ENCODE data around the gene ZNF236. TPM values are rescaled to one million over a fixed set of nuclear protein-coding genes. Genes with fewer than 3 reads are reported as not detected.

The ZNF236 gene
- total and polyA plus RNA-seq, 2 donors (not counting 1 experiment from before 2014, with no cell fraction given): 2.9 to 8.4 TPM

- Histone ChIP-seq H3K27me3 (ENCODE audit: control insufficient read depth, insufficient read depth, low read length) (peaks cover 3% of the 10 kb centered on the region), H3K9ac (ENCODE audit: insufficient read depth, low read length) (no peak overlapping the region), H2AFZ (ENCODE audit: low read length) (no peak overlapping the region), H4K20me1 (ENCODE audit: control insufficient read depth, extremely low read depth, insufficient read depth, low read length) (no peaks in the 10 kb centered on the region), H3K79me2 (ENCODE audit: control insufficient read depth, insufficient read depth, low read length) (no peaks in the 10 kb centered on the region), H3K4me2 (ENCODE audit: extremely low read depth, insufficient read depth, low read length) (no peak overlapping the region), H3K4me1 (ENCODE audit: control insufficient read depth, extremely low read depth, insufficient read depth, low read length) (no peaks in the 10 kb centered on the region), H3K9me3 (ENCODE audit: control insufficient read depth, insufficient read depth, low read depth, low read length) (no peaks in the 10 kb centered on the region), H3K4me3 (replicated peaks in 1 of 4; ENCODE audit: control extremely low read depth in 1 of 4, insufficient read depth in 1 of 4, low read depth in 3 of 4, low read length in 4 of 4) (no peak overlapping the region), H3K36me3 (ENCODE audit: control insufficient read depth, insufficient read depth, low read length) (no peaks in the 10 kb centered on the region), H3K27ac (ENCODE audit: insufficient read depth, low read length) (no peak overlapping the region)
- DNase-seq (ENCODE audit: low read depth in 2 of 2): no peak
- TF ChIP-seq CTCF (conservative IDR thresholded peaks at IDR 0.05 in 1 of 2, IDR thresholded peaks at IDR 0.05 in 1 of 2; ENCODE audit: low read depth in 1 of 2, low read length in 2 of 2): no peak
- no peak for TF ChIP-seq EZH2 (IDR thresholded peaks at IDR 0.05; ENCODE audit: low read length, missing control alignments)
These were observed 171.2 kb downstream of the ZNF236 start for GRCh38 chr18:76993573-76993972.

GRCh38 chr18:76994086-76994654 is 171.8 kb downstream of the ZNF236 start:
- H3K27ac ChIP-seq (ENCODE audit: insufficient read depth, low read length): no peak overlapping the region
- TF ChIP-seq EZH2 (IDR thresholded peaks at IDR 0.05; ENCODE audit: low read length, missing control alignments) (no peak), CTCF (conservative IDR thresholded peaks at IDR 0.05 in 1 of 2, IDR thresholded peaks at IDR 0.05 in 1 of 2; ENCODE audit: low read depth in 1 of 2, low read length in 2 of 2) (no peak)
- no peak for DNase-seq (ENCODE audit: low read depth in 2 of 2)
- H3K79me2 ChIP-seq (ENCODE audit: control insufficient read depth, insufficient read depth, low read length): no peaks in the 10 kb centered on the region
- no peak overlapping the region for H3K9ac ChIP-seq (ENCODE audit: insufficient read depth, low read length)
- no peak overlapping the region for H3K4me3 ChIP-seq (replicated peaks in 1 of 4; ENCODE audit: control extremely low read depth in 1 of 4, insufficient read depth in 1 of 4, low read depth in 3 of 4, low read length in 4 of 4)
- H3K9me3 ChIP-seq (ENCODE audit: control insufficient read depth, insufficient read depth, low read depth, low read length): no peaks in the 10 kb centered on the region
- no peaks in the 10 kb centered on the region for H3K36me3 ChIP-seq (ENCODE audit: control insufficient read depth, insufficient read depth, low read length)
- no peaks in the 10 kb centered on the region for H4K20me1 ChIP-seq (ENCODE audit: control insufficient read depth, extremely low read depth, insufficient read depth, low read length)
- no peak overlapping the region for H3K4me2 ChIP-seq (ENCODE audit: extremely low read depth, insufficient read depth, low read length)
- H2AFZ ChIP-seq (ENCODE audit: low read length): no peak overlapping the region
- H3K4me1 ChIP-seq (ENCODE audit: control insufficient read depth, extremely low read depth, insufficient read depth, low read length): no peaks in the 10 kb centered on the region
- H3K27me3 ChIP-seq (ENCODE audit: control insufficient read depth, insufficient read depth, low read length): peaks cover 3% of the 10 kb centered on the region

GRCh38 chr18:76995896-76996295 is 173.5 kb downstream of the ZNF236 start:
- Histone ChIP-seq H3K4me3 (replicated peaks in 1 of 4; ENCODE audit: control extremely low read depth in 1 of 4, insufficient read depth in 1 of 4, low read depth in 3 of 4, low read length in 4 of 4) (no peak overlapping the region), H3K27me3 (ENCODE audit: control insufficient read depth, insufficient read depth, low read length) (no peaks in the 10 kb centered on the region), H3K79me2 (ENCODE audit: control insufficient read depth, insufficient read depth, low read length) (no peaks in the 10 kb centered on the region), H4K20me1 (ENCODE audit: control insufficient read depth, extremely low read depth, insufficient read depth, low read length) (no peaks in the 10 kb centered on the region), H3K9ac (ENCODE audit: insufficient read depth, low read length) (no peak overlapping the region), H3K4me2 (ENCODE audit: extremely low read depth, insufficient read depth, low read length) (no peak overlapping the region), H3K27ac (ENCODE audit: insufficient read depth, low read length) (no peak overlapping the region), H3K4me1 (ENCODE audit: control insufficient read depth, extremely low read depth, insufficient read depth, low read length) (no peaks in the 10 kb centered on the region), H3K36me3 (ENCODE audit: control insufficient read depth, insufficient read depth, low read length) (no peaks in the 10 kb centered on the region), H3K9me3 (ENCODE audit: control insufficient read depth, insufficient read depth, low read depth, low read length) (no peaks in the 10 kb centered on the region), H2AFZ (ENCODE audit: low read length) (no peak overlapping the region)
- no peak for DNase-seq (ENCODE audit: low read depth in 2 of 2)
- TF ChIP-seq CTCF (conservative IDR thresholded peaks at IDR 0.05 in 1 of 2, IDR thresholded peaks at IDR 0.05 in 1 of 2; ENCODE audit: low read depth in 1 of 2, low read length in 2 of 2) (no peak), EZH2 (IDR thresholded peaks at IDR 0.05; ENCODE audit: low read length, missing control alignments) (no peak)

Data from fibroblast of lung (primary cell).